H1 (cell line): ENCODE measurements around the gene LRRC4C. TPM values are rescaled to one million over a fixed set of nuclear protein-coding genes. Genes with fewer than 3 reads are reported as not detected.

Experiments used
- ATF3 ChIP-seq: IDR thresholded peaks from 2 replicates; pipeline ENCODE4 v1.6.1; 2011; ENCODE audit warnings: low read depth, mild to moderate bottlenecking, low read length; ENCODE audit not compliant: insufficient read depth
- CHD2 ChIP-seq: IDR thresholded peaks from 2 replicates; pipeline ENCODE4 v1.6.1; 2012; ENCODE audit warnings: low read length, improper control_type of control experiment
- CHD7 ChIP-seq: fragments of 300-600 bp; sonication (generic); IDR thresholded peaks from 2 replicates; pipeline ENCODE4 v1.7.1; 2012; ENCODE audit warnings: low read length, moderate library complexity, mild to moderate bottlenecking, inconsistent platforms; ENCODE audit not compliant: insufficient replicate concordance
- CTBP2 ChIP-seq: IDR thresholded peaks from 2 replicates; pipeline ENCODE4 v1.7.0; 2011; ENCODE audit warnings: borderline replicate concordance, mild to moderate bottlenecking, moderate library complexity, mixed read lengths, low read length; ENCODE audit not compliant: insufficient read depth, insufficient read length
- HDAC2 ChIP-seq, 2 experiments: fragments of 300-600 bp in 1 of 2; sonication (generic) in 1 of 2; IDR thresholded peaks; 2 replicates each; pipeline ENCODE4 v1.6.1; 2011 to 2012; ENCODE audit warnings: low read depth in 2 of 2, low read length in 2 of 2, mild to moderate bottlenecking in 2 of 2, moderate library complexity in 2 of 2, borderline replicate concordance in 1 of 2, inconsistent platforms in 1 of 2
- NRF1 ChIP-seq: IDR thresholded peaks from 2 replicates; pipeline ENCODE4 v1.6.1; 2011; ENCODE audit warnings: mild to moderate bottlenecking, low read depth, low read length, improper control_type of control experiment
- PHF8 ChIP-seq: fragments of 200-600 bp; sonication (generic); conservative IDR thresholded peaks from 2 replicates; pipeline ENCODE4 v1.7.1; 2012; ENCODE audit warnings: low read depth, mild to moderate bottlenecking, inconsistent platforms, low read length, moderate library complexity
- SAP30 ChIP-seq: fragments of 300-600 bp; sonication (generic); IDR thresholded peaks from 2 replicates; pipeline ENCODE4 v1.7.1; 2012; ENCODE audit warnings: low read length, moderate library complexity, mild to moderate bottlenecking, inconsistent platforms; ENCODE audit not compliant: insufficient read depth, insufficient replicate concordance
- polyA plus RNA-seq, 7 experiments: library from polyadenylated mRNA; depleted of rRNA in 3 of 7; stranded (reverse) in 5 of 7; unstranded in 2 of 7; fragments of >200 nt in 5 of 7; fragments of 200-250 nt in 2 of 7; gene quantifications; 1 replicate in 5 of 7; 2 replicates in 1 of 7; 4 replicates in 1 of 7; pipeline versions ENCODE4 v1.2.1 to v1.2.3, GENCODE V29; 2011 to 2013; ENCODE audit warnings: missing spikeins in 2 of 7, mixed read lengths in 2 of 7
- total RNA-seq: library from RNA; stranded (reverse); fragmentation: NEBNext Ultra II Directional; extraction: Animal tissue kit (Norgen Biotek cat#: 25700); gene quantifications from 2 replicates; pipeline ENCODE4 v1.2.1, GENCODE V29; 2021

The LRRC4C gene
- total and polyA plus RNA-seq, 2 of the 8 experiments (the other 6 are each of a cell fraction or from before 2014, with no cell fraction given): 0.23 to 2.2 TPM

- no peak for TF ChIP-seq CHD7
- TF ChIP-seq NRF1: no peak
- TF ChIP-seq SAP30: no peak
- TF ChIP-seq CTBP2: no peak
- no peak for TF ChIP-seq HDAC2 (IDR thresholded peaks at IDR 0.05; ENCODE audit: borderline replicate concordance in 1 of 2, low read depth in 2 of 2, low read length in 2 of 2)
- no peak for TF ChIP-seq CHD2
- no peak for TF ChIP-seq PHF8
- no peak for TF ChIP-seq ATF3
Measured at GRCh38 chr11:40170078-40170477, 1289.4 kb downstream of the LRRC4C start (continued).
